K562 (cell line): ENCODE measurements around the gene KIF3B. TPM values are rescaled to one million over a fixed set of nuclear protein-coding genes. Genes with fewer than 3 reads are reported as not detected.
A peak's percentile ranks its signal among the peaks of the same experiment; 100 is the strongest.

Experiments
- ATAC-seq: fragments of 200-7000 bp; cut with Tn5 transposase; 3 replicates; pipeline ENCODE4 v1.9.1; 2020; ENCODE audit warnings: moderate library complexity
- BruUV-seq: library from RNA; stranded (reverse); fragments of 400-500 nt; replicated peaks from 2 replicates; lab custom pipeline; 2021; lab: Mats Ljungman, UMichigan
- CTCF ChIA-PET: fragments of 300-600 bp; formaldehyde crosslinking; extraction: SDS; loops from one replicate; lab custom pipeline; 2021; ENCODE audit warnings: low intra/inter-chr PET ratio; lab: Yijun Ruan, JAX
- POLR2A ChIA-PET: fragments of 300-600, 350-650 bp; sonication (Branson Sonifier 250); formaldehyde crosslinking; extraction: SDS; loops from one replicate; lab custom pipeline; 2021; ENCODE audit warnings: antibody characterized with exemption, inconsistent platforms; lab: Yijun Ruan, JAX
- DNase-seq, 4 experiments: peaks; one replicate each; pipeline versions ENCODE4 v3.0.0 to v3.0.0-alpha.2; 2011 to 2018; ENCODE audit warnings: low spot score in 3 of 4, mixed read lengths in 3 of 4; ENCODE audit errors: extremely low read depth in 1 of 4
- FAIRE-seq: peaks from 2 replicates; lab custom pipeline; 2011; peaks lifted over from hg19 to GRCh38; lab: Jason Lieb, UNC
- H2AFZ ChIP-seq: 2 replicates; pipeline ENCODE4 v1.6.0; 2011; ENCODE audit warnings: low read depth, low read length, control low read depth, inconsistent platforms
- H3K27ac ChIP-seq: fragments of 200-600 bp; 3 replicates; pipeline ENCODE4 v1.8.0; 2011; ENCODE audit warnings: low read depth, mild to moderate bottlenecking, control low read depth, inconsistent platforms, low read length, moderate library complexity, mixed read lengths; ENCODE audit errors: extremely low read depth
- H3K27me3 ChIP-seq, 2 experiments: fragments of 300-600 bp in 1 of 2; 2 replicates in 1 of 2; 3 replicates in 1 of 2; pipeline versions ENCODE4 v1.6.0 to v1.8.0; 2011; ENCODE audit warnings: inconsistent platforms in 2 of 2, low read length in 2 of 2, mild to moderate bottlenecking in 1 of 2, mixed read lengths in 1 of 2, moderate library complexity in 1 of 2; ENCODE audit not compliant: control insufficient read depth in 2 of 2, insufficient read depth in 2 of 2
- H3K36me3 ChIP-seq: fragments of 300-600 bp; 3 replicates; pipeline ENCODE4 v1.8.0; 2011; ENCODE audit warnings: mild to moderate bottlenecking, low read length, inconsistent platforms; ENCODE audit not compliant: control insufficient read depth, insufficient read depth
- H3K4me1 ChIP-seq, 2 experiments: fragments of 200-600 bp in 1 of 2; replicated peaks in 1 of 2; 2 replicates in 1 of 2; 3 replicates in 1 of 2; pipeline versions ENCODE4 v1.5.1 to v1.8.0; 2011; ENCODE audit warnings: inconsistent platforms in 2 of 2, low read length in 2 of 2, mild to moderate bottlenecking in 1 of 2, mixed read lengths in 1 of 2, moderate library complexity in 1 of 2; ENCODE audit not compliant: control insufficient read depth in 2 of 2, insufficient read depth in 2 of 2
- H3K4me2 ChIP-seq: 2 replicates; pipeline ENCODE4 v1.6.1; 2011; ENCODE audit warnings: low read length, control low read depth, inconsistent platforms, mixed read lengths; ENCODE audit not compliant: insufficient read depth
- H3K4me3 ChIP-seq: fragments of 200-600 bp; sonication (generic), shearing (Covaris generic); 2 replicates; pipeline ENCODE4 v1.5.1; 2016; ENCODE audit warnings: control low read depth, inconsistent platforms
- H3K79me2 ChIP-seq: fragments of 200-600 bp; 3 replicates; pipeline ENCODE4 v1.8.0; 2011; ENCODE audit warnings: low read length, inconsistent platforms; ENCODE audit not compliant: control insufficient read depth, insufficient read depth
- H3K9ac ChIP-seq, 2 experiments: 2 replicates each; pipeline versions ENCODE4 v1.6.0 to v1.6.1; 2011; ENCODE audit warnings: low read depth in 2 of 2, low read length in 2 of 2, control low read depth in 1 of 2, inconsistent platforms in 1 of 2, mild to moderate bottlenecking in 1 of 2, mixed read lengths in 1 of 2; ENCODE audit not compliant: insufficient read depth in 1 of 2
- H3K9me1 ChIP-seq: one replicate; pipeline ENCODE4 v1.6.0; 2011; ENCODE audit warnings: inconsistent platforms, mild to moderate bottlenecking, low read length, moderate library complexity; ENCODE audit not compliant: control insufficient read depth, insufficient read depth
- H3K9me3 ChIP-seq: replicated peaks from 2 replicates; pipeline ENCODE4 v1.5.1; 2011; ENCODE audit warnings: low read depth, low read length, inconsistent platforms; ENCODE audit not compliant: control insufficient read depth, insufficient read depth
- H4K20me1 ChIP-seq: replicated peaks from 2 replicates; pipeline ENCODE4 v1.6.1; 2011; ENCODE audit warnings: low read length, inconsistent platforms, mixed read lengths; ENCODE audit not compliant: control insufficient read depth, insufficient read depth
- RFX1 ChIP-seq: fragments of 450-650 bp; IDR thresholded peaks from 2 replicates; pipeline ENCODE4 v1.6.1; 2016; ENCODE audit warnings: mild to moderate bottlenecking, moderate library complexity
- SMC3 ChIP-seq: conservative IDR thresholded peaks from 2 replicates; pipeline ENCODE4 v1.6.1; 2011; ENCODE audit warnings: low read depth, low read length, improper control_type of control experiment; ENCODE audit not compliant: insufficient read depth
- ZNF778 ChIP-seq: fragments of 450-650 bp; formaldehyde crosslinking; IDR thresholded peaks from 2 replicates; pipeline ENCODE4 v1.4.0; 2020; ENCODE audit warnings: mild to moderate bottlenecking, moderate library complexity
- WGBS: fragments of 100-300 bp; shearing (Covaris generic); methylation state at CpG from one replicate; pipeline ENCODE4 v1.1.6; 2016; ENCODE audit warnings: low coverage, mixed read lengths; ENCODE audit not compliant: insufficient coverage; ENCODE audit errors: missing lambda C conversion rate; 5-methylcytosine and 5-hydroxymethylcytosine counted together
- in situ Hi-C: fragments of 300-500 bp; cut with MboI; formaldehyde crosslinking; loops from 4 replicates; pipeline ENCODE4 v1.15.0; 2018; ENCODE audit warnings: inconsistent platforms, mixed read lengths
- intact Hi-C: fragments of 100-400 bp; cut with micrococcal nuclease; formaldehyde crosslinking; loops from 2 replicates; pipeline ENCODE4 v1.14.2; 2022
- polyA plus RNA-seq, 8 experiments: library from polyadenylated mRNA; depleted of rRNA in 4 of 8; stranded (reverse) in 5 of 8; unstranded in 3 of 8; fragments of >200 nt; fragmentation: Nextera tagmentation in 2 of 8; fragmentation: Illumina TruSeq in 1 of 8; extraction: Ambion mirVana in 2 of 8; extraction: Trizol in 1 of 8; gene quantifications; 2 replicates each; pipeline versions ENCODE4 v1.2.1 to v1.2.3, GENCODE V29; 2011 to 2014; ENCODE audit warnings: inconsistent platforms in 1 of 8, missing spikeins in 1 of 8
- total RNA-seq, 7 experiments: library from RNA; depleted of rRNA in 6 of 7; stranded (reverse); fragments of >200 nt in 6 of 7; fragmentation: Illumina TruSeq in 2 of 7; extraction: Trizol in 2 of 7; gene quantifications; 2 replicates each; pipeline versions ENCODE4 v1.2.1 to v1.2.3, GENCODE V29; 2011 to 2021; ENCODE audit warnings: low replicate concordance in 1 of 7
- TF ChIP-seq, protein P1 (sequence below): sonication (generic); formaldehyde crosslinking; IDR thresholded peaks from 2 replicates; pipeline ENCODE4 v1.8.0; 2023; ENCODE audit warnings: mild to moderate bottlenecking, missing genetic modification reagents
- TF ChIP-seq, protein P2 (sequence below): sonication (generic); formaldehyde crosslinking; IDR thresholded peaks from 2 replicates; pipeline ENCODE4 v1.8.0; 2022; ENCODE audit warnings: mild to moderate bottlenecking, missing genetic modification reagents
- TF ChIP-seq, protein P3 (sequence below): fragments of 450-650 bp; IDR thresholded peaks from 2 replicates; pipeline ENCODE4 v1.7.0; 2016; ENCODE audit warnings: borderline replicate concordance
- TF ChIP-seq, protein P4 (sequence below): fragments of 450-650 bp; IDR thresholded peaks from 2 replicates; pipeline ENCODE4 v1.6.1; 2016

KIF3B gene
- total and polyA plus RNA-seq, 9 of the 15 experiments (the other 6 are each of a cell fraction or from before 2014, with no cell fraction given), result 2.9 to 12.3 (median 8.6) TPM

GRCh38 chr20:32319100-32319499 lies 41.6 kb downstream of the KIF3B start (continued):
- TF ChIP-seq, protein P1, sequence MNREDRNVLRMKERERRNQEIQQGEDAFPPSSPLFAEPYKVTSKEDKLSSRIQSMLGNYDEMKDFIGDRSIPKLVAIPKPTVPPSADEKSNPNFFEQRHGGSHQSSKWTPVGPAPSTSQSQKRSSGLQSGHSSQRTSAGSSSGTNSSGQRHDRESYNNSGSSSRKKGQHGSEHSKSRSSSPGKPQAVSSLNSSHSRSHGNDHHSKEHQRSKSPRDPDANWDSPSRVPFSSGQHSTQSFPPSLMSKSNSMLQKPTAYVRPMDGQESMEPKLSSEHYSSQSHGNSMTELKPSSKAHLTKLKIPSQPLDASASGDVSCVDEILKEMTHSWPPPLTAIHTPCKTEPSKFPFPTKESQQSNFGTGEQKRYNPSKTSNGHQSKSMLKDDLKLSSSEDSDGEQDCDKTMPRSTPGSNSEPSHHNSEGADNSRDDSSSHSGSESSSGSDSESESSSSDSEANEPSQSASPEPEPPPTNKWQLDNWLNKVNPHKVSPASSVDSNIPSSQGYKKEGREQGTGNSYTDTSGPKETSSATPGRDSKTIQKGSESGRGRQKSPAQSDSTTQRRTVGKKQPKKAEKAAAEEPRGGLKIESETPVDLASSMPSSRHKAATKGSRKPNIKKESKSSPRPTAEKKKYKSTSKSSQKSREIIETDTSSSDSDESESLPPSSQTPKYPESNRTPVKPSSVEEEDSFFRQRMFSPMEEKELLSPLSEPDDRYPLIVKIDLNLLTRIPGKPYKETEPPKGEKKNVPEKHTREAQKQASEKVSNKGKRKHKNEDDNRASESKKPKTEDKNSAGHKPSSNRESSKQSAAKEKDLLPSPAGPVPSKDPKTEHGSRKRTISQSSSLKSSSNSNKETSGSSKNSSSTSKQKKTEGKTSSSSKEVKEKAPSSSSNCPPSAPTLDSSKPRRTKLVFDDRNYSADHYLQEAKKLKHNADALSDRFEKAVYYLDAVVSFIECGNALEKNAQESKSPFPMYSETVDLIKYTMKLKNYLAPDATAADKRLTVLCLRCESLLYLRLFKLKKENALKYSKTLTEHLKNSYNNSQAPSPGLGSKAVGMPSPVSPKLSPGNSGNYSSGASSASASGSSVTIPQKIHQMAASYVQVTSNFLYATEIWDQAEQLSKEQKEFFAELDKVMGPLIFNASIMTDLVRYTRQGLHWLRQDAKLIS (CRISPR knock-in tag), result no peak
- TF ChIP-seq ZNF778 (CRISPR knock-in tag), result no peak
- TF ChIP-seq, protein P2, sequence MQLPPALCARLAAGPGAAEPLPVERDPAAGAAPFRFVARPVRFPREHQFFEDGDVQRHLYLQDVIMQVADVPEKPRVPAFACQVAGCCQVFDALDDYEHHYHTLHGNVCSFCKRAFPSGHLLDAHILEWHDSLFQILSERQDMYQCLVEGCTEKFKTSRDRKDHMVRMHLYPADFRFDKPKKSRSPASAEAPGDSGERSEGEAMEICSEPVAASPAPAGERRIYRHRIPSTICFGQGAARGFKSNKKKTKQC (CRISPR knock-in tag), result no peak
- TF ChIP-seq SMC3, result no peak

GRCh38 chr20:32320305-32320704 lies 42.9 kb downstream of the KIF3B start:
- 57% methylated on average over 1 of the region's 1 CpG for WGBS
- no TSS peak for BruUV-seq
- CTCF ChIA-PET, result no interaction called here
- H3K9me3 ChIP-seq, result no peaks in the 10 kb centered on the region
- no peak for FAIRE-seq
- H3K9ac ChIP-seq, result no peak overlapping the region
- no peak for ATAC-seq
- H3K4me1 ChIP-seq, result peaks cover 4 to 6% of the 10 kb centered on the region in 2 experiments
- no peak overlapping the region for H3K27ac ChIP-seq
- H3K4me3 ChIP-seq, result no peak overlapping the region
- H3K4me2 ChIP-seq, result no peak overlapping the region
- in situ Hi-C loops, result no loop called here
- DNase-seq, result no peak
- no peaks in the 10 kb centered on the region for H3K9me1 ChIP-seq
- H4K20me1 ChIP-seq, result no peaks in the 10 kb centered on the region
- no peak for TF ChIP-seq RFX1
- TF ChIP-seq, protein P3, sequence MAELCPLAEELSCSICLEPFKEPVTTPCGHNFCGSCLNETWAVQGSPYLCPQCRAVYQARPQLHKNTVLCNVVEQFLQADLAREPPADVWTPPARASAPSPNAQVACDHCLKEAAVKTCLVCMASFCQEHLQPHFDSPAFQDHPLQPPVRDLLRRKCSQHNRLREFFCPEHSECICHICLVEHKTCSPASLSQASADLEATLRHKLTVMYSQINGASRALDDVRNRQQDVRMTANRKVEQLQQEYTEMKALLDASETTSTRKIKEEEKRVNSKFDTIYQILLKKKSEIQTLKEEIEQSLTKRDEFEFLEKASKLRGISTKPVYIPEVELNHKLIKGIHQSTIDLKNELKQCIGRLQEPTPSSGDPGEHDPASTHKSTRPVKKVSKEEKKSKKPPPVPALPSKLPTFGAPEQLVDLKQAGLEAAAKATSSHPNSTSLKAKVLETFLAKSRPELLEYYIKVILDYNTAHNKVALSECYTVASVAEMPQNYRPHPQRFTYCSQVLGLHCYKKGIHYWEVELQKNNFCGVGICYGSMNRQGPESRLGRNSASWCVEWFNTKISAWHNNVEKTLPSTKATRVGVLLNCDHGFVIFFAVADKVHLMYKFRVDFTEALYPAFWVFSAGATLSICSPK, result no peak
- TF ChIP-seq, protein P4, sequence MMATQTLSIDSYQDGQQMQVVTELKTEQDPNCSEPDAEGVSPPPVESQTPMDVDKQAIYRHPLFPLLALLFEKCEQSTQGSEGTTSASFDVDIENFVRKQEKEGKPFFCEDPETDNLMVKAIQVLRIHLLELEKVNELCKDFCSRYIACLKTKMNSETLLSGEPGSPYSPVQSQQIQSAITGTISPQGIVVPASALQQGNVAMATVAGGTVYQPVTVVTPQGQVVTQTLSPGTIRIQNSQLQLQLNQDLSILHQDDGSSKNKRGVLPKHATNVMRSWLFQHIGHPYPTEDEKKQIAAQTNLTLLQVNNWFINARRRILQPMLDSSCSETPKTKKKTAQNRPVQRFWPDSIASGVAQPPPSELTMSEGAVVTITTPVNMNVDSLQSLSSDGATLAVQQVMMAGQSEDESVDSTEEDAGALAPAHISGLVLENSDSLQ, result peak; percentile 76
- TF ChIP-seq, all 486 proteins: peak for 1
- no peaks in the 10 kb centered on the region for H3K79me2 ChIP-seq
- H2AFZ ChIP-seq, result no peak overlapping the region
- peaks cover 13% of the 10 kb centered on the region; the same call in 2 of the 3 replicates for H3K36me3 ChIP-seq
- no peaks in the 10 kb centered on the region for H3K27me3 ChIP-seq
- POLR2A ChIA-PET, result no interaction called here
- intact Hi-C loops, result no loop called here
